BE2C (cell line): ENCODE measurements around the gene ADAM11.
"Not testable (repeated sequence)": the region's sequence is repeated elsewhere in the genome, so short reads cannot be mapped to it uniquely, and the experiment has no call there.

Experiments used
- DNase-seq: peaks from one replicate; pipeline ENCODE4 v3.0.0-alpha.2; 2020
- H3K27me3 ChIP-seq: fragments of 250-450 bp; sonication (Bioruptor Pico); 2 replicates; pipeline ENCODE4 v1.5.1; 2020; ENCODE audit warnings: mild to moderate bottlenecking
- H3K36me3 ChIP-seq: fragments of 250-450 bp; sonication (Bioruptor Pico); 2 replicates; pipeline ENCODE4 v1.5.1; 2020; ENCODE audit warnings: mild to moderate bottlenecking
- H3K4me1 ChIP-seq: fragments of 250-450 bp; sonication (Bioruptor Pico); 2 replicates; pipeline ENCODE4 v1.5.1; 2020
- H3K4me3 ChIP-seq: 2 replicates; pipeline ENCODE4 v1.5.1; 2011; ENCODE audit warnings: low read depth, low read length
- H3K9me3 ChIP-seq: fragments of 250-450 bp; sonication (Bioruptor Pico); 2 replicates; pipeline ENCODE4 v1.5.1; 2020
- CTCF ChIP-seq: IDR thresholded peaks from 2 replicates; pipeline ENCODE4 v1.5.1; 2012; ENCODE audit warnings: mild to moderate bottlenecking, low read depth, low read length

Gene ADAM11

DNA sequence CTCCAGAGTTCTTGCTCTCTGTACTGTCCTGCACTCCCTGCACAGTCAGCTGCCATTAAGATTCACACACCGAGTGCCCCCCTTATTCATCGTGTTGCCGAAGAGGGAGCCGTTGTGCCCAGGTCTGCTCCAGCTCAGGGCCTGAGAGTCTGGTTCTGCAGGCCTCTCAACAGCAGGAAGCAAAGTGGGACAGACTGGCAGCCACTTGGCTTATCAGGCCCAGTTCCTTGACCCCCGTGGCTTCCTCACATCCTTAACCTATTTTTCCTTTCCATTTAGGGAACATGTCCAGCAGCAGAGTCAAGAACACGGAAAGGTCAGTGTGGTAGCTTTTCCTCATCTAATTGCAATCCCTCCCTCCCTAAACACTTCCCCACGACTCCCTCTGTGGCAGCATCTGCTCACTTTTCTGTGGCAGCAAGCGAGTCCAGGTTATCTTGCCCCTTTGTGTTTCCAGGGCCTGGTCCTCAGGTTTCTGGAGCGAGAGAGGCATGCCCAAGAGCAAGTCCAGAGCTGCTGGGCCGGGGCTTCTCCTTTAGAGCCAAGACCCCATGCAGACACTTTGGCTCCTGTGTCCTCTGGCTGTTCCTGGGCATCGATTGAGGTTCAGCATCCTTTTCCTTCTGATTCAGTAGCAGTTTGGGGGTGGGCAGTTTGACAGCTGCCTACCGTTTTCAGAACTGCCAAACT lies 22.1 kb upstream of the ADAM11 start:
- no peak for TF ChIP-seq CTCF
- no peak for DNase-seq
- Histone ChIP-seq H3K4me3 (no peak overlapping the region), H3K9me3 (no peaks in the 10 kb centered on the region), H3K4me1 (no peaks in the 10 kb centered on the region), H3K36me3 (no peaks in the 10 kb centered on the region), H3K27me3 (no peaks in the 10 kb centered on the region)

GRCh38 chr17:44738214-44738906 lies 20.4 kb upstream of the ADAM11 start:
- Histone ChIP-seq H3K4me3 (no peak overlapping the region), H3K4me1 (no peaks in the 10 kb centered on the region), H3K27me3 (no peaks in the 10 kb centered on the region), H3K36me3 (no peaks in the 10 kb centered on the region), H3K9me3 (no peaks in the 10 kb centered on the region)
- no peak for DNase-seq
- TF ChIP-seq CTCF: no peak

DNA sequence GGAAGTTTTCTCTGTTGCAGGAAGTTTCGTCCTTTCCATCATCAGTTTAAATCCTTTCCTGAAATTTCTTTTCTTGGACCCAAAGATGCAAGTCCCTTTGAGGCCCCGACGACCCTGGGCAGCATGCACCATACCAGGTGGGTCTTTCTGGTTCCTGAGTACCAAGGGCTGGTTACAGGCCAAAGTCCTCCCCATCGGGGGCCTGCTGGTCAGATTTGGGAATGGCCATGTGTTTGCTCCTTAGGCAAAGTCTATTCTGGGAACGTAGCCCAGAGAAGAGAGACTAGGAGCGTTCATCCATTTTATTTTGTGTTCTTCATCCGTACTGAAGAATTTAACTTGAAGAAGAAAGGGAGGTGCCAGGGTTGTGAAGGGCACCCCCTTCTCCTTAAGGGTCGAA lies 17.5 kb upstream of the ADAM11 start:
- Histone ChIP-seq H3K36me3 (no peaks in the 10 kb centered on the region), H3K4me1 (no peaks in the 10 kb centered on the region), H3K9me3 (no peaks in the 10 kb centered on the region), H3K4me3 (no peak overlapping the region), H3K27me3 (no peaks in the 10 kb centered on the region)
- DNase-seq: no peak
- no peak for TF ChIP-seq CTCF

- TF ChIP-seq CTCF: no peak; the same call in 1 of the 2 replicates
- H3K9me3 ChIP-seq: no peaks in the 10 kb centered on the region
- peaks cover 11% of the 10 kb centered on the region; the same call in 1 of the 2 replicates for H3K36me3 ChIP-seq
- no peak for DNase-seq
- H3K4me3 ChIP-seq: no peak overlapping the region
- H3K27me3 ChIP-seq: no peaks in the 10 kb centered on the region
- no peaks in the 10 kb centered on the region for H3K4me1 ChIP-seq
Observed at GRCh38 chr17:44745301-44745700, 13.5 kb upstream of the ADAM11 start.

GRCh38 chr17:44745738-44746137 lies 13.1 kb upstream of the ADAM11 start:
- H3K9me3 ChIP-seq, H3K4me3 ChIP-seq, H3K27me3 ChIP-seq, H3K4me1 ChIP-seq, DNase-seq: not testable (repeated sequence)
- H3K36me3 ChIP-seq: peaks cover 11% of the 10 kb centered on the region; the same call in 1 of the 2 replicates

DNA sequence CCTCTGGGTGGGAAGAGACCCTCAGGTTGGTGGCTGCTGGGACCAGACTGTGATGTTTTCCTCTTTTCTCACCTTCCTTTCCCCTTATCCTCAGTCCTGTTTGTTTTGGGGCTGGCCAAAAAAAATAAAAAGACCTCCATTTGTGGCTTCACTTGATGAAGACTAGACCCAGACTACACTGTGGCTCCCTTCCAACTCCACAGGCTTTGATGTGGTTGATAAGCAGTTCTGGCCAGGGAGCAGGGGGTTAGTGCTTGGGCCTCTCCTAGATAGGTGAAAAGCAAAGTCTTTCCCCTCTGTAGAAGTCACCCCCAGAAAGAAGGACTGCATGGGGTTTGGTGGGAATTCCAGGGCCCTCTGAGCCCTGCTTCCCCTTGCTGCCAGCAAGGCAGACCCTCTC lies 11.2 kb upstream of the ADAM11 start:
- Histone ChIP-seq H3K36me3 (peaks cover 11% of the 10 kb centered on the region; the same call in 1 of the 2 replicates), H3K4me3 (no peak overlapping the region), H3K27me3 (no peaks in the 10 kb centered on the region), H3K9me3 (no peaks in the 10 kb centered on the region), H3K4me1 (no peaks in the 10 kb centered on the region)
- DNase-seq: no peak
- TF ChIP-seq CTCF: no peak
